Ovary (tissue), 3 donors: Measurements from ENCODE around the gene GRIK1.

ENCODE experiments used
- EP300 ChIP-seq: sonication (generic); formaldehyde crosslinking; IDR thresholded peaks from one replicate; pipeline ENCODE4 v1.6.1; 2017; ENCODE audit warnings: antibody characterized with exemption
- TF ChIP-seq, protein P1 (sequence below), 3 donors: fragments of 450-650 bp in 2 of 3; fragments of 200-600 bp in 1 of 3; IDR thresholded peaks; one replicate each; pipeline versions ENCODE4 v1.5.1 to v1.8.0; 2016 to 2022; ENCODE audit warnings: antibody characterized with exemption in 3 of 3, mild to moderate bottlenecking in 1 of 3
- donor health status: DM: no; HTN: no; CAD: no.

DNA sequence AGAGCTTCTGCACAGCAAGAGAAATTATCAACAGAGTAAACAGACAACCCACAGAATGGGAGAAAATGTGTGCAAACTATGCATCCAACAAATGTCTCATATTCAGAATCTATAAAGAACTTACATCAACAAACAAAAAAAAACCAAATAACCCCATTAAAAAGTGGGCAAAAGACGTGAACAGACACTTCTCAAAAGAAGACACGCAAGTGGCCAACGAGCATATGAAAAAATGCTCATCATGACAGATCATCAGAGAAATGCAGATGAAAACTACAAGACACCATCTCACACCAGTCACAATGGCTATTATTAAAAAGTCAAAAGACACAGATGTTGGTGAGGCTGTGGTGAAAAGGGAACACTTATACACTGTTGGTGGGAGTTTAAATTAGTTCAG lies 257.0 kb downstream of the GRIK1 start:
- TF ChIP-seq, protein P1, sequence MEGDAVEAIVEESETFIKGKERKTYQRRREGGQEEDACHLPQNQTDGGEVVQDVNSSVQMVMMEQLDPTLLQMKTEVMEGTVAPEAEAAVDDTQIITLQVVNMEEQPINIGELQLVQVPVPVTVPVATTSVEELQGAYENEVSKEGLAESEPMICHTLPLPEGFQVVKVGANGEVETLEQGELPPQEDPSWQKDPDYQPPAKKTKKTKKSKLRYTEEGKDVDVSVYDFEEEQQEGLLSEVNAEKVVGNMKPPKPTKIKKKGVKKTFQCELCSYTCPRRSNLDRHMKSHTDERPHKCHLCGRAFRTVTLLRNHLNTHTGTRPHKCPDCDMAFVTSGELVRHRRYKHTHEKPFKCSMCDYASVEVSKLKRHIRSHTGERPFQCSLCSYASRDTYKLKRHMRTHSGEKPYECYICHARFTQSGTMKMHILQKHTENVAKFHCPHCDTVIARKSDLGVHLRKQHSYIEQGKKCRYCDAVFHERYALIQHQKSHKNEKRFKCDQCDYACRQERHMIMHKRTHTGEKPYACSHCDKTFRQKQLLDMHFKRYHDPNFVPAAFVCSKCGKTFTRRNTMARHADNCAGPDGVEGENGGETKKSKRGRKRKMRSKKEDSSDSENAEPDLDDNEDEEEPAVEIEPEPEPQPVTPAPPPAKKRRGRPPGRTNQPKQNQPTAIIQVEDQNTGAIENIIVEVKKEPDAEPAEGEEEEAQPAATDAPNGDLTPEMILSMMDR (IDR thresholded peaks at IDR 0.05): no peak
- no peak for TF ChIP-seq EP300
